T-helper 1 cell (primary cell): ENCODE results near the gene GSTO2.

Experiments used
- DNase-seq, 5 donors: peaks; one replicate each; pipeline ENCODE4 v3.0.0-alpha.2; 2012 to 2020

Gene GSTO2

DNA sequence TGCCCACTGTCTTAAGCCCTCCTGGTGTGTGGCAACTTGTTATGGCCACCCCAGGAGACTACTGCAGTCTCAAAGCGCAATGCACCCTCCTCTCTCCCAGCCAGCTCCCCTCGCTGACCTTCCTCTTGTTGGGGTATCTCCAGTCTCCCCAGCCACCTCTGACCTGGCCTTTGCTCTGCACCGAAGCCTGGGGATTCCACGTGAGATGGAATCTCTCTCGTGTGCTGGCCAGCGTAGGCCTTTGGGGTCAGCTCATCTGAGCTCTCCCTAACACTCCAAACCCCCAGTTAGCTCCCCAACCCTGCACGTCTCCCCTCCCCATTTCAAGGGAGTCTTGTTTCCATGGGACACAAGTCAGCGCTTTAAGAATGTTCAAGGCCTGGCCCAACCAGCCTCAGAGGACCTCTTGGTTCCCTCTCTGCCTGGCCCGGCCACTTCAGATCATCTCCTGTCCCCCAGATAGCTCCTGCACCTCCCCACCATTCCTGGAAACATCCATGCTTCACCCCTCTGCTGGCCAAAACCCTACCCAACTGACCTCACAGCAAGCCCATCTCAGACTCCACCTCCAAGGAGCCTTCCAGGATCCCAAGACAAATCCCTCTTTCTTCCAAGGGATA lies 58.1 kb downstream of the GSTO2 start:
- no peak for DNase-seq

DNA sequence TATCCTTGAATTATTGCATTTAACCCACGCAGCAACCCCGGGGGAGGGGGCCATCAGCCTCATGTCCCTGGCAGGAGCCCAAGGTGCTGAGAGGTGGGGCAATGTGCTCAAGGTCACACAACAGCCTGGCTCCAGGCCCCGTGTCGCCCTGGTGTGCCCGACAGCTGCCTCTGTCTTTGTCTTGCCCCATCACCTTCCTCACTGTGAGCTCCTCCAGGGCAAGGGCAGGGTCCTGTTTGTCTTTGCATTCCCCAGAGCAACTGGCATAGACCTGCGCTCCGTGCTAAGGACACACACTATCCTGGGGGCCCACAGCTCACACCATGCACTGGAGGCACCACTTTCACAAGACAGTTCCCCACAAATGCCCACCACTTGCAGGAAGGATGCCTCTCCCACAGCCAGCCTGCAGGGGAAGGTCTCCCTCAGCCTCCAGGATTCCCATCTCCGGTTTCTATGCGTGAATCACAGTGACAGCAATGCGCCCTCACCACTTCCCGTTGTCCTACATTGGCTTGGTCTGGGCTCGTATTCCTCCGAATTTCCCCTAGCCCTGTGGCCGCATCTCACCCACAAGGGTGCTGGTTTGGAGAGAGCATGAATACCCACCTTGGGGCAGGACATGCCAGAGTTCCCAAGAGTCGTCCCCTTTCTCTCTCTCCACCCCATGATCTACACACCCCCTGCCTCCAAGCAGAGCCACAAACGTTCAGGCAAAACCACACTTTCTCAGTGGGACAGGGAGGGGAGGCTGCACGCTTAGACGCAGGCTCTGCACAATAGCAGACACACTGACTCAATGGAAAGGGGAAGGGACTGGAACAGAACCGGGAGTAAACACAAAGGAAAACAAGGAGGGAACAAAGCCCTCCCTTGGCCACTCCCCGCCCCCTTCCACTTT lies 59.0 kb downstream of the GSTO2 start:
- DNase-seq = no peak

DNA sequence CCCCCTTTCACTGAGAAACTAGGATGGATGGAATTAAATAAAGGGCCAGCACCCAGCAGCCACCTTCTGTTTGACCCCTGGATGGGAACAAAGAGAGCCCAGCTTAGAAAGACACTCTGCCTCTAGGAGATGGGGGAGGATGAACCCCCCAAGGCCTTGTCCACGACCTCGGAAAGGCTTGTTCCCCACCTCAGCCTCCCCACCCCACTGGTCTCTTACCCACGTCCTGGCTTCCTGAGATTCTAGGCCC lies 59.6 kb downstream of the GSTO2 start:
- no peak for DNase-seq

DNA sequence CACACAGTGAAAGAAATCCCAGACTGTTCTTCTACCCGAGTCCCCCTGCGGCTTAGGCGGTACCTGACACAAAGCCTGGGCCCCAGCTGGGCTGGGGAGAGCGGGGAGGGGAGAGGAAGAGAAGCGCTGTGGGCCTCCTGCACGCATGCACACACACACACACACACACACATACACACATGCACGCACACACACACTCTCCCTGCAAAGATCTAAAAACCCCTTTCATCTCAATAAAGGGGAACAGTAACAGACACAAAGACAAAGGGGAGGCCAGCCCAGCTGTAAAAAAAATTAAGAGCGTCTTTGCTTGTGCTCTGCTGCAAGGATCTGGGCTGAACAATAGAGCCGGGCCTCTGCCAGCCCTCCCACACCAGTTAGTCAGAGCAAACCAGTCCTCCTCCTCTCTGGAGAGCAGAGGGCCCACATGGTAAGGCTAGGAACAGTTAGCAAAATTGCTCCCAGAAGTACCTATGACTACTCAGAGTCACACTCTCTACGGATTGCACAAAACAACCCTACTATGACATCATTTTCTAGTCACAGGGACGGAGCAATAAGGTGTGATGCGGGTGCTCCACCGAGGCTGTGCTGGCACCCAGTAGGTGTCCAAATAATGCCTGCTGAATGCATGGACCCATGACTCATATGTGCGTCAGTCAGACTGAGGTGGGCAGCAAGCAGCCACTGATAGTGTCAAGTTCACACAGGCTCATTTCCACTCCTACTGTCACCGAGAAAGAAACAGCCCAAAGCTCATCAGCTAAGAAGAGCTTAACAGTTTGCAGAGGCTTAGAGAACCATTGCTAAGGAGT lies 60.1 kb downstream of the GSTO2 start:
- peak in 4 of 5 donors; percentile 37 to 89 (median 62) for DNase-seq

DNA sequence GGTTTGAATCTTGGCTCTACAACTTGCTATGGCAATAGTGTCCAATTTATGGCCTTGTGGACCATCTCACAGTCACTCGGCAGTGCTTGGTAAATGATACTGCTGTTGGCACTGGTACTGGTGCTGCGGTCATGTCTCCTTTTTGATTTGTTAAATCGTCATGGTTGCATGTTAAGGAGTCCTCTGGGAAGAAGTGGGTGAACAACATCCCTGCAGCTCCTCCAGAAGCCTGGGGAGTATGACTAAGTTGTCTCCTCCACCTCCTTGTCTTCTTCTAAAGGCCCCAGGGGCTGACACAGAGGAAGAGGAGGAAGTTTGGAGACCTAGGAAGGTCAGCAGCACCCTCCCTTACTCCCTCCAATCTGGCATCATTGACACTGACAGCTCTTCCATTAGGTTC lies 60.8 kb downstream of the GSTO2 start:
- DNase-seq = no peak

DNA sequence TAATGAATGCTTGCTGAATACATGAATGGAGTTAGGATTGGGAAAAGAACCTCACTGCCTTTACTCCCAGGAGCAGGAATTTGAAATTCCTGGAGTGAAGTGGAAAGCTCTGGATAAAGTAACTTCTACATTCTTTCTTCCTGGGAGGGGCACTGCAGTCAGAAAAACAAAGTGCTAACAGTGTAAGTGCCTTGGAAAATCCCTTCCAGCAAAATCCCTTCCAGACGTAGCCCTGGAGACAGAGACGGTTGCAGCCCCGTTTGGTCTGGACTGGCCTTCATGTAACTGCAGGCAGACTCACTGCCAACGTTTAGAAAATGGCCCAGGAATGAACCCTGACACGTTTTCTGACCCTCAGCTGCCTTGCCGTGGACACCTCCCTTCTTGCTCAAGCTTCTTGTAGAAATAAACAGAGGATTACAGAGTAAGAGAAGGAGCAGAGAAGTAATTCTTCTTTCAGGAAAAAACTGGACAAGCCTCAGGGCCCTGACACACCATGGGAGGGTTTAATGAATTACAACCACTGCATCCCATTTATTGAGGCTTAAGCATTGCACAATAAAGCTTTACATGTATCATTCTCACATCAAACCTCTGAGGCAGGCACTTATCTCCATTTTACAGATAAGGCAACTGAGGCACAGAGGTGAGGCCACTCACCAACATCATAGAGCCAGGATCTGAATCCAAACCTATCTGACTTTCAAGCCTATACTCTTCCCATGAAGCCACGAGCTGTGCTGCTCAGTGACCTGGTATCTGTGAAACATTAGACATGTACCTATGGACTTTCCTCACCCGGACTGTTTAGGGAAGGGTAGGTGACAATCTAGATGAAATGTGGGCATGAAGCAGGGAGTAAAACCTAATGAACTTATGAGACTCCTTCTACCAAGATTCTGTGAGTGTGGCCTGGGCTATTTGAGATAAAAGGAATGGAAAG lies 61.5 kb downstream of the GSTO2 start:
- DNase-seq = no peak

DNA sequence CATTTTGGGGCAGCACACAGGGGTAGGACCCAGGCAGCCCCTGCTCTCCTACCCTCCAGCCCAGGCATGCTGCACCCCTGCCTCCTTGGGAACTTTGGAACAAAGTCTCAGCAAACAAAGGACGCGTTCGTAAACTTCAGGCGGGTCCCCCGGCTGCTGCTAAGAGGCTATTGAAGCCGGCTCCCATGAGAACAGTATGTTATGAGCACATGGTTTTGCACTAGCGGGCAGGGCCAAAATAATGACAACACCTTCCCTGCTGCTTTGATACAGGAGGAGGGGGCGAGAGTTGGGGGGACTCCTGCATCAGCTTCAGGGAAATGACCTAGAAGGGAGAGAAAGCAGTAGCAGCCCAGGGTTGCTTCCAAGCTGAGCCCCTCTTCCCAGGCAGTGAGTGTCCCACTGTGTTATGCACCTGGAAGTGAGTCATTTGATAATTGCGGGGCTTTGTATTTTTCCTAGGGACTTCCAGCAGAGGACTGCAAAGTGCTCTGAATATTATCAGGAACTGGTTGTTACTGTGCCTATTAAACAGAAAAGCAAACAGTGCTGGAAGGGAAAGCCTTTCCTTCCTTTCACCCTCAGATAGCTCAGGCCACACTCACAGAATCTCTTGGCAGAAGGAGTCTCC lies 62.3 kb downstream of the GSTO2 start:
- DNase-seq = no peak

DNA sequence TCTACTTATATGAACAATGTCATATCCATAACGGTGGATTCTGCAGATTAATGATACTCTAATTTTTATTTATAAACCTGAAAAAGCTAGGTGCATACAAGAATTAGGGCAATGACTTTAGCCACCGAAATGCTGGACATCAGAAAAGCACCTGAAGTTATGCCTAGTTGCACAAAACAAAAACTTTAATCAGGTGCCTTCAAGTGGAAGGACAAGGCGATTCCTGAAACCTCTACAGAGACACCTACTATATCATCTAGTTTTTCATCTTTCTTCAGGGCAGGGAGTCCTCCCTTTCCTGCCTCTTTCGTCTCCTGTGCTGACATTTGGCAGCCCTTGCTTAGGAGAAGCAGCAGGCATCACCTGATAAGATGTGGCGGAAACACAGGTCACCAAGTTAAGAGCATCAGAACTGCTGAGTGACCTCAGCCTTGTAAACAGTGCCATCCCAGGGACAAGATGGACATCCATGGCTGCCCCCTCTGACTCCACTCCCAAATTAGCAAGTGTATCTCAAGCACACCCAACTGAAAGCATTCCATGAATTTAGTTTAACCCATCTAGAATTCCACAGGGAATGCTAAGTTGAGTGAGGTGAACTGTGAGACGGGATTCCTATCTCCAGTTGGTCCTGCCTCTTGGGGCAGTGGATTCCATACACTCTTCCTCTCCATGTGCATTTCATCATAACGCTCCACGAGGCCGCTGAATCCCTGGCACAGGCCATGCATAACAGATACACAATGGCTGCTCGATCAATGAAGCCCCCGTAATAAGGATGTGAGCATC lies 63.5 kb downstream of the GSTO2 start:
- no peak for DNase-seq

DNA sequence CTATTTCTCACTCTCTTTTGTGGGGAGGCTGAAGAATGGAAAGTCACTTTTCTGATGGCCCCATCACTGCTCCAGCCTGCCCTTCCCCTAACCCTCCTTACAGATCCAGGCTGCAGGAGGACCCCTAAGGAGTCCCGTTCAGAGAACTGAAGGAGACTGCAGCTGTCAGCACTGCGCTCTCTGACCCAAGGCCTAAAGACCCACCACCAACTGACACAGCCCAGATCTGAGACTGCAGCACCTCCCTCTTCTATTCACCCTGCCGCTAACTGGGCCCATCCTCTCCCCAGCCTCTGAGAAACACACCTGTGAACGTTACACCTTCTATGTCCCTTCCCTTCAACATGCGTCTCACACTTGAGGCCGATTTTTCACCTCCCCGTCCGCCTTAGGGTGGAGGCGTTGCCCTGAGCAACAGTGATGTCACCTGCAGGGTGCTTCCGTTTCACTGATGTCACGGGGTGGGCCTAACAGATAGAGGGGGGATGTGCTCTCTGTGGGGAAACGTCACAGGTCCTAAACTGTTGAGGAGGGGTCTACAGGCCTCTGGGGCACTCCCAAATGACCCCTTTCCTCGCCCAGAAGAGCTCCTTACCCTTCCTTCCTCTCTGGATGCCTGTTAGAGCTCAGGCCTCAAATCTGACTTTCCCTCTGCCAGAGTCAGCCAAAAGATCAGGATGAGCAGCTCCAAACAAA lies 64.2 kb downstream of the GSTO2 start:
- peak in 3 of 5 donors; percentile 38 to 51 (median 48) for DNase-seq

DNA sequence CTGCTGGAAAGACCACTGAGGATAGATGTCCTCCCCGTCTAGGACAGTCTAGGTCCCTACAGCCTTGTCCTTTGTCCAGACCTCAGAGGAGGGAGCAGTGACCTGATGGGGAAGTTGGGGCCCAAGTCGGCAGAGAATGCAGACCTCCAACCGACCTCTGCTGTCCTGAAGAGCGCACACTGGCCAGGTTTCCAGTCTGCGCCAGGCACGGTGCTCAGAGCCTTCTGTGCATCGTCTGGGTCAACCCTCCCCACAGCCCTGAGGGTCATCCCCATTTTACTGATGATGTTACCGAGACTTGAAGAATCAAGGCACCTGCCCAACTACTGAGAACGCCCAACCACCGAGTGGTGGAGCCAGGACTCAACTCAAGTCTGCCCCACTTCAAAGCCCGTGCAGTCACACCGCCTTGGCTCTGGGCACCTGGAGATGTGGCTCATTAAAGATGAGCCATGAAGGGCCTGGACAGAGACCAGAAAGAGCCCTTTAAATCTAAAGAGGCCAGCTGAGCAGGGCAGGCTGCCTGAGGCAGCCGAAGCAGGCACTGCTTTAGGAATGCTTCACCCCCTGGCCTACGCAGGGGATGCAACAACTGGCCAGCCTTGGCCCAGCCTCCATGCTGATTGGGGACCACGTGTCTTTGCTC lies 64.9 kb downstream of the GSTO2 start:
- DNase-seq = no peak

DNA sequence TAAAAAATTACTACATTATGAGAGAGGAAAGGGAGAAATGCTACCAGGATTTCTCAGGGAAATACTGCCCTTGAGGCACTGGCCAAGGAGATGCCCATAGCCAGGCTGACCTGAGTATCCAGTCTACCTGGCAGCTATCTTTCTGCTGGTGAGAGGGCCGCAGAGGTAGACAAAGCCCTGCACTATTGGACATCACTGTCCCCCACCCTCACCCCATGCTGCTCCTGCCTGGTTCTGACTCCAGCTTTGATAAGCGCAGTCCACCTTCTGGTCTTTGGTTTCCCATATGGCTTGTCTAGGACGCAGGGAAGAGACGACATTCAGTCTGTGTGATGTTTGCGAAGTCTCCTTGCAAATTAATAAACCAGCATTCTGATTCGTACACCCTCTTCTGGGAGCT lies 65.6 kb downstream of the GSTO2 start:
- DNase-seq = no peak

DNA sequence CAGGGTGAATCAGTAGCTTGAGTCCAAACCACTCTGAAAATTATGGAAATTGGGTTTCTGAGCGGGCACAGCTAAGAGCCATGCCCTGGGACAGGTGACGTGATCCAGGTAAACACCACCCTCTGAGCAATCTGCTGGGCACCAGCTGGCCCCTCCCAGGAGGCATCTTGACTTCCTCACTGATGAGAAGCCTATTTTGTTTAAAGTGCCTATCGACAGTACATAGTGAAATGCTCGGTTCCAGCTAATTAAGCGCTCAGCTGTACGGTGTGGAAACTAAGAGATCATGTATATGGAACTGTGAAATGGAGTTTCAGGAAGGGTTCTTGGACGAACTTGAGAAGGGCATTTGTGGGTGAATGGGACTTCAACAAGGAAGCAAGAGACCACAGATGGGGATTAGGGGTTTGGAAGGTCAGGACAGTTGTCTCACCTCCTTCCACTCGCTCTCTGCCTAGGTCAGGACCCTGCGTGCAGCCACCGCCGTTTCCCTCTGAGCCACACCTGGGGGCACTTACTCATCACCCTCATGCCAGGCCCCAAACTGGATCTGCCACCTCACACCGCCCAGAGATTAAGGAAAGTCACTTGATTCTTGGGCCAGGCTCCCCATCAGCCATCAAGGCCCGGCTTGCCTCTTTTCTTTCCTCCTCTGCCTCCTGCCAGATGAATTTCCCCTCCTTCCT lies 66.1 kb downstream of the GSTO2 start:
- DNase-seq = no peak

DNA sequence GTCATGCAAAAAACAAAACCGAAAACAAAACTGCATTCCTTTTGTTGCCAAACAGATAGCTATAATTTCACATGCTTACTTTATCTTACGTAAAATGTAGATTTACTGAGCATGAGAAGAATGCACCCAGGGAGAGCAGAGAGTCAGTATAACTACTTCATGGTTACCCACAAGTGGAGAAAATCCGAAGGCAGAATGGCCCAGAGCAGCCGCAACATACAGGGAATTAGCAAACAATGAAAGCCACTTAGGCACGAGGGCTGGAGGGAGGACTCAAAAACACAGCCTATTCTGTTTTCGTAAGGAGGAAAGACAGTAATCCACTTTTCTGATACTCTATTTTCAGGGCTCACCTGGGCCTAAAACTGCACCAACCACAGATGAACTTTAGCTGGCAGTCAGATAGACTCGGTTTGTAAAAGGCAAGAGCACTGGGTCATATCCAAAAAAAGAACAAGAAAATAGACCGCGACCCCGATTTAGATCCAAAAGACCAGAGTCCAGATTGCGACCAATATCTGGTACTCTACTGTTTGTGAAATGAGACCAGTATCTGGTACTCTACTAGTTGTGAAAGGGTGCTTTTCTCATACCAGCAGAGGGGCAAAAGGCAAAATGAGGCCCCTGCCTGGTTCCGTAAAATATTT lies 68.0 kb downstream of the GSTO2 start:
- DNase-seq = no peak

DNA sequence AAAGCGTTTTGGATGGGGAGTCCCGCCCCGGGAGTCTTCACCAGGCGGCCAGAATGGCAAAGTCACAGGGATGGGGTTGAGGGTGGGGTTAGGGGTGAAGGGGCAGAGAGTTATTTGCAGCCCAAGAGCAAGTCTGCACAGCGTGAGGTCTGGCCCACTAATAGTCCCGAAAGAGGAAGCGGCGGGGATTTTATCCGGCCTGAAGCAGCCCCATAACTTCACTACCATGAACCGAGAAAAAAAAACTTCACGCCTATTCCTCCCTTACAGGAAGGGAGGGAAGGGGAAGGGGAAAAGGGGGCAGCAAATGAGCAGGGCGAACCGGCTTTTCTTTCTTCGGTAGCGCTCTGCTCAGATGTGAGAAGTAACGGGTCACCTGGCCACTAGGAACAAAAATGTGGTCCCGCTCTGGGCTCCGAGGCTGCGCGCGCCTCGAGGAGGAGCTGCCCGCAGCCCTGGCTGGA lies 68.6 kb downstream of the GSTO2 start:
- DNase-seq = peak in 1 of 5 donors; percentile 49

DNA sequence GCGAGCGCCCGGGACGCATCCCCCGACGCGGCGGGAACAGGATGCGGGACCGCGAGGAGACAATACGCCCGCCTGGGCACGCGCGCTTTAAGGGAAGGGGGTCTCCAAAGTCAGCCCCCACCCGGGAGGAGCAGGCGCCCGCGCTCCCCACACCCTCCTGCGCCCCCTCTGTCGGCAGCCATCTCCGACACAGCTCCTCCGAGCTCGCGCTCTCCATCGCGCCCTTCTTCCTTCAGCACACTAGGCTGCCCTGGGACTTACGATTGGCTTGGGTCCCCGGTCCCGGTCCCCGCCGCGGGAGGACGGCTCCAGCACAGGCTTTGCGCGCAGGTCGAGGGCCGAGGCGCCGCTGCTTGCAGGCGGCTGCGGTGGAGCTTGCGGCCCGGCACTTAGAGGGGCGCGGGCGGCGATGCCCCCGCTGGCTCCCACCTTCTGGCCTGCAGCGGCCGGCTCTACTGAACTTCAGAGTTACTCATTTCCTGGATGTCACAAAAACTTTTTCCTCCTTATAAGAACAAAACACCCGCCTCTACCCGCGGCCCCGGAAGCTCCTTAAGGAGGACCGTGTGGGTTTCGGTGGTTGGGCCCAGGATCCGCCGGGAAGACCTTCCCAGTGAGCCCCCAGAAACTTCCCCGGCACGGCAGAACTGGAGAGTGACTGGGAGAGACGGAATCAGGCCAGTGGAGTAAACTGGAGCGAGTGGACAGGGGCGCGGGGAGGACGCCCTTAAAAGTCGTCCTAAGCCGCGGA lies 69.2 kb downstream of the GSTO2 start, which contains the start of gene ITPRIP:
Gene ITPRIP, minus strand, starts transcription at position 481 of the 751 bp plus-strand sequence. CDS start 22,414 bp downstream, outside the sequence.
- peak; percentile 42 to 84 (median 60) for DNase-seq

DNA sequence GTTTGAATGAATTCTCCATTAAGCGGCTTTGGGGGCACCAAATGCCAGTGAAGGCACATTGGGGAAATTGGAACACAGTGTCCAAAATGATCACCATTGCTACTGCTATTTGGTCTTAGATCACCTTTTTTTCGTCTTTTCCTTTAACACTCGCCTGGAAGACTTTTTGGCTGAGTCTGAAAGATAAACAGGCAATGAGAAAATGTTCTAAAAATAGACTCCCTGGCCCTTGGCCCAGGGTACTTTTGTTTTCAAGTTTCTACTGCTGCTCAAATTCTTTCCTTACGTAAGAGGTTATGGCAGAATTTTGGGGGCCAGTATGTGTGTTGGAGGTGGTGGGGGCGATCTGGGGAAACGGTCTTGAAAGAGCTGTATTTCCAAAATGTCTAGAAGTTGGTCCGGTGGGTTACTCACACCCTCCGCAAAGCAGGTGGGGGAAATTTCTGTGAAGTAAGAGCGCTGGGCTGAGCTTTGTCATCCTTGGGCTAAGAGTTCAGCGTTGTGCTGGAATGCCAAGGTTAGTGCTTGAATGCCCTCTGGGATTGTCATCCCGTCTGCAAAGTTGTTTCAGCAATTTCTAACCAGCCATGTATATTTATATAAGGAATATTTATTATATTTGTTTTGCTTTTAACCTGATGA lies 70.6 kb downstream of the GSTO2 start:
- no peak for DNase-seq

DNA sequence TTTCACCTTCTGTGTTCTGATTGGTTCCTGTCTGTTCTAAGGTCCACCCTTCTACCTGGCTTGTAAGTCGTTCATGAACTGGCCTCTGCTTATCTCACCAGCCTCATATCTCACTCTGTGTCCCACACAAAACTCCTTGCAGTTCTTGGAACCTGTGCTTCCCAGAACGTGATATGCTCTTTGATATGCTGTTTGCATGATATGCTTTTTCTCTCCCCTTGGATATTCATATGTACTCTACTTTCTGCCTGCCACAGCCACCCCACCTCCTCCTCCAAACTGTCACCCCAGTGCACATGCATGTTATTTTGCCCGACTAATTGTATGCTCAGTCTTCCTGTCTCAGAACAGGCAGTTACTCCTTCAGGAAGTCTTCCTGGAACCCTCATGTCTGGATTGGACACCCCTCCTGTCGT lies 71.1 kb downstream of the GSTO2 start:
- no peak for DNase-seq
